Neuronal stem cell (in vitro differentiated cells): Measurements from ENCODE around the gene KCTD15.
A peak's percentile ranks its signal among the peaks of the same experiment; 100 is the strongest.

Experiments
- DNase-seq: peaks from one replicate; pipeline ENCODE4 v3.0.0-alpha.2; 2013; ENCODE audit warnings: low spot score
- H2AFZ ChIP-seq: one replicate; pipeline ENCODE4 v1.6.1; 2013; ENCODE audit warnings: mild to moderate bottlenecking, low read length, inconsistent platforms
- H2AK5ac ChIP-seq: 2 replicates; pipeline ENCODE4 v1.6.1; 2013; ENCODE audit warnings: low read depth, mild to moderate bottlenecking, inconsistent platforms, low read length, moderate library complexity, mixed read lengths
- H2BK120ac ChIP-seq: 2 replicates; pipeline ENCODE4 v1.6.1; 2013; ENCODE audit warnings: low read depth, mild to moderate bottlenecking, inconsistent platforms, low read length, moderate library complexity, mixed read lengths
- H2BK12ac ChIP-seq: one replicate; pipeline ENCODE4 v1.6.1; 2013; ENCODE audit warnings: low read length, inconsistent platforms
- H2BK15ac ChIP-seq: 2 replicates; pipeline ENCODE4 v1.6.1; 2013; ENCODE audit warnings: mild to moderate bottlenecking, low read length, inconsistent platforms, mixed read lengths
- H2BK5ac ChIP-seq: one replicate; pipeline ENCODE4 v1.6.1; 2013; ENCODE audit warnings: inconsistent platforms, mild to moderate bottlenecking, low read length, moderate library complexity
- H3K14ac ChIP-seq: one replicate; pipeline ENCODE4 v1.6.1; 2013; ENCODE audit warnings: low read length, inconsistent platforms
- H3K18ac ChIP-seq: 2 replicates; pipeline ENCODE4 v1.6.1; 2013; ENCODE audit warnings: low read length, inconsistent platforms
- H3K23ac ChIP-seq: 2 replicates; pipeline ENCODE4 v1.6.1; 2013; ENCODE audit warnings: low read depth, mild to moderate bottlenecking, mixed read lengths, low read length, inconsistent platforms; ENCODE audit not compliant: poor library complexity
- H3K27ac ChIP-seq: replicated peaks from 3 replicates; pipeline ENCODE4 v1.5.1; 2013; ENCODE audit warnings: low read length, inconsistent platforms
- H3K27me3 ChIP-seq, 3 experiments: 2 replicates each; pipeline ENCODE4 v1.6.1; 2013; ENCODE audit warnings: low read length in 3 of 3, mild to moderate bottlenecking in 2 of 3, inconsistent platforms in 1 of 3, low read depth in 1 of 3, mixed read lengths in 1 of 3, moderate library complexity in 1 of 3; ENCODE audit not compliant: control insufficient read depth in 3 of 3, insufficient read depth in 3 of 3
- H3K36me3 ChIP-seq, 2 donors: replicated peaks in 1 of 2; 2 replicates each; pipeline ENCODE4 v1.6.1; 2013; ENCODE audit warnings: low read length in 2 of 2; ENCODE audit not compliant: control insufficient read depth in 2 of 2, insufficient read depth in 2 of 2
- H3K4ac ChIP-seq: 2 replicates; pipeline ENCODE4 v1.6.1; 2013; ENCODE audit warnings: inconsistent platforms, mild to moderate bottlenecking, low read length, moderate library complexity
- H3K4me1 ChIP-seq, 2 donors: 1 replicate in 1 of 2; 2 replicates in 1 of 2; pipeline ENCODE4 v1.6.1; 2013; ENCODE audit warnings: low read length in 2 of 2, low read depth in 1 of 2; ENCODE audit not compliant: control insufficient read depth in 2 of 2, insufficient read depth in 1 of 2
- H3K4me2 ChIP-seq: one replicate; pipeline ENCODE4 v1.6.1; 2013; ENCODE audit warnings: mild to moderate bottlenecking, low read length, inconsistent platforms; ENCODE audit not compliant: insufficient read depth, poor library complexity, severe bottlenecking
- H3K4me3 ChIP-seq, 2 donors: 2 replicates each; pipeline ENCODE4 v1.5.1; 2013; ENCODE audit warnings: low read length in 2 of 2, mild to moderate bottlenecking in 2 of 2, inconsistent platforms in 1 of 2, moderate library complexity in 1 of 2
- H3K79me1 ChIP-seq: one replicate; pipeline ENCODE4 v1.6.1; 2013; ENCODE audit warnings: low read depth, mild to moderate bottlenecking, inconsistent platforms, low read length, moderate library complexity
- H3K9ac ChIP-seq: one replicate; pipeline ENCODE4 v1.6.1; 2013; ENCODE audit warnings: mild to moderate bottlenecking, low read depth, low read length, inconsistent platforms; ENCODE audit not compliant: poor library complexity
- H3K9me3 ChIP-seq, 2 donors: replicated peaks in 1 of 2; 2 replicates each; pipeline versions ENCODE3 to v1.6.1; 2013; ENCODE audit warnings: low read length in 2 of 2, mild to moderate bottlenecking in 2 of 2, inconsistent platforms in 1 of 2, low read depth in 1 of 2, mixed read lengths in 1 of 2, moderate library complexity in 1 of 2; ENCODE audit not compliant: control insufficient read depth in 2 of 2, insufficient read depth in 1 of 2
- H4K8ac ChIP-seq: one replicate; pipeline ENCODE4 v1.6.1; 2013; ENCODE audit warnings: low read depth, mild to moderate bottlenecking, inconsistent platforms, low read length, moderate library complexity
- H4K91ac ChIP-seq: one replicate; pipeline ENCODE4 v1.6.1; 2013; ENCODE audit warnings: low read length, low read depth, mild to moderate bottlenecking, inconsistent platforms; ENCODE audit not compliant: poor library complexity
- WGBS, 2 donors: extraction: QIAGEN DNeasy Blood & Tissue Kit; methylation state at CpG; one replicate each; pipeline ENCODE4 v1.1.7; 2013; ENCODE audit warnings: missing lambda C conversion rate in 2 of 2, mixed read lengths in 1 of 2; ENCODE audit not compliant: insufficient read length in 2 of 2, insufficient replicate concordance in 1 of 2; ENCODE audit errors: extremely low coverage in 2 of 2; 5-methylcytosine and 5-hydroxymethylcytosine counted together

Gene KCTD15

DNA sequence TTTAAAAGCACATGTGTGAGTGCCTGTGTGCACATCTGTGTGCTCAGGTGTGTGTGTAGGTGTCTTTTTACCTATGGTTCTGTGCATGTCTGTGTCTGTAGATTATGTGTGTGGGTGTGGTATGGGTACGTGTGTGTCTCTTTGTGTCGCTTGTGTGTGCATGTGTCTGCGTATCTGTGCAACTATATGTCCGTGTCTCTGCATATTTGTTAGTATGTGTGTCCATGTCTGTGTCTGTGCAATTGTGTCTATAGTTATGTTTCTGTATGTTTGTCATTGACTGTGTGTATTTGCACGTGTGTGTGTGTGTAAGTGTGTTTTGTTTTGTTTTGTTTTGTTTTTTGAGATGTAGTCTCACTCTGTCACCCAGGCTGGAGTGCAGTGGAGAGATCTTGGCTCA, 7.3 kb upstream of the KCTD15 start:
- no peak for DNase-seq
- Histone ChIP-seq H3K36me3 (no peaks in the 10 kb centered on the region), H3K4me3 (no peak overlapping the region), H3K9ac (no peak overlapping the region), H3K4me2 (no peak overlapping the region), H2BK120ac (no peak overlapping the region), H3K9me3 (no peaks in the 10 kb centered on the region), H2AFZ (no peak overlapping the region), H2BK15ac (no peak overlapping the region), H3K27me3 (peaks cover 0 to 29% (median 0%) of the 10 kb centered on the region in 3 experiments), H2BK5ac (no peak overlapping the region), H3K4ac (no peak overlapping the region), H3K23ac (no peak overlapping the region), H4K8ac (no peak overlapping the region), H3K14ac (no peak overlapping the region), H2AK5ac (no peak overlapping the region), H3K4me1 (peaks cover 4% of the 10 kb centered on the region in 2 donors), H3K18ac (no peak overlapping the region), H4K91ac (no peak overlapping the region), H3K79me1 (no peaks in the 10 kb centered on the region), H2BK12ac (no peak overlapping the region), H3K27ac (no peak overlapping the region)
- no CpG with 5 or more reads among the region's 5 CpGs for WGBS, 2 donors

DNA sequence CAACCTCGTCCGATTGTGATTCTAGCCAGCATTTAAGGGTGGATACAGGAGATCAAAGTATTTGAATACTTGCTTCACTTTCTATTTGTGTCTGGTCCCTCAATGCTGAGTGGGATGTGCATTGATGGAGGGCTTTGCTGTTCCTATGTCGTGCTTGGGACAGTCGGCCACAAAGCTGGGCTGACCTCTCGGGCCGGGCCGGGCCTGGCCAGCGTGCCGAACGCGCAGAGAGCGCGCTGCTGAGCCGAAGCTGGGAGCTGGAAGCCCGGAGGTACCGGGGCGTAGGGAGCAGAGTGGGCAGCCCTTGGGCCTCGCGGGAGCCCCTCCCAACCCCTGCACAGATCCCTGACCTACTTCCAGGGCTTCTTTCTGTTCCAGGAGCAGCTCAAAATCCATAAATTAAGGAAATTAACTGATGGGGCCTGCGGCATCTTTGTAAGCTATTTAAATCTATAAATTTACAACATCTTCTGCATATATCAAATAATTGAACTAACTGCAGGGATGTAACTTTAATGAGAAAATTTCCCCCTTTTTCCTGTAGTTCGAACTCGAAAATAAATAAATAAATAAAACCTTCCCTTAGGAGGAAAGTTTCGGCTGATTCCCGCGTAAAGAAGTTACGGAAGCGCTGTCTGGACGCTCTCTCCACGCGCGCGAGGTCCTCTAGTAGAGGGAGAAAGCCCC, 1.8 kb upstream of the KCTD15 start:
- Histone ChIP-seq H3K18ac (peak overlapping the region; percentile 90), H2BK12ac (no peak overlapping the region), H3K4me3 (peak overlapping the region; percentile 72), H3K23ac (peak overlapping the region; percentile 93), H3K4me2 (peak overlapping the region; percentile 82), H2BK120ac (no peak overlapping the region), H2AK5ac (peak overlapping the region; percentile 63), H3K36me3 (peaks cover 2 to 14% of the 10 kb centered on the region in 2 donors), H2BK5ac (no peak overlapping the region), H3K4ac (no peak overlapping the region), H3K9me3 (no peaks in the 10 kb centered on the region), H4K91ac (no peak overlapping the region), H2BK15ac (peak overlapping the region; percentile 74), H3K9ac (peak overlapping the region; percentile 21), H3K27ac (peak overlapping the region; percentile 97), H3K14ac (no peak overlapping the region), H2AFZ (peak overlapping the region; percentile 91), H4K8ac (no peak overlapping the region), H3K27me3 (peaks cover 0 to 4% (median 0%) of the 10 kb centered on the region in 3 experiments), H3K79me1 (peaks cover 2% of the 10 kb centered on the region), H3K4me1 (peaks cover 10 to 15% of the 10 kb centered on the region in 2 donors)
- WGBS, 2 donors, result no CpG with 5 or more reads among the region's 32 CpGs
- DNase-seq, result peak; percentile 26

DNA sequence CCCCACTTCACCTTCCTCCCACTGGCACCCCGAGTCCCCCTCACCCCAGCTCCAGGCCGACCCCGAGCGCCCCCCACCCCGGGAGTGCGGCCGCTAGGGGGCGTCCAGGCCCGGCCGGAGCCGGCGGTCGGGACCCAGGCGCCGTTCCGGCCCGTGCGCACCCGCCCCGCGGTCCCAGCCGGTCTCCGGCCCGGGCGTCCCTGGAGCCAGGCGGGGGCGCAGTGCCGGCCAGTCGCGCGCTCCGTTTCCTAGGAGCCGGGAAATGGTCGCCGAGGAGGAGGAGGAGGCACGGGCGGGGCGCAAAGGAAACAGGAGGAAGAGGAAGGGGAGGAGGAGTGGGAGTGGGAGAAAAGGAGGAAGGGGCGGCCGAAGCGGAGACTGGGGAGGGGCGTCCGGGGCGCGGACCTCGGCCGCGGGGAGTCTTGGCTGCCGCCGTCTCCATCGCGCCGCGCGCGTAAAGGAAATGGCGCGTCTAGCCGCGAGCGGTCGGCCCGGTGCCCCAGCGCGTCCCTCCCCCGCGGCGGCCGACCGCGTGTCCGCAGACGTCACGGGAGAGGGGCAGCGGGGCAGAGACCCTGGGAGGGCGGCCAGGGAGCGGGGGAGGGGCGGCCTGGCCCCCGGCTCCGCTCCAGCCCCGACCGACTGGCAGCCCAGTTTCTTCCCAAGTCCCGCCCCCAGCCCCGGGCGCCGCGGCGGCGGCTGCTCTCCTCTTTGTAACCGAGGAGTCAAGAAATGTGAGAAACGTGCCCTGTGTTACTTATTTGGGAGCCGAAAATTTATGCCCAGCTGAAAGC, 1.1 kb upstream of the KCTD15 start:
- Histone ChIP-seq H3K36me3 (peaks cover 7 to 21% of the 10 kb centered on the region in 2 donors), H3K9me3 (no peaks in the 10 kb centered on the region), H2BK120ac (peak overlapping the region; percentile 67), H3K18ac (peak overlapping the region; percentile 93), H2BK5ac (peak overlapping the region; percentile 98), H2AK5ac (no peak overlapping the region), H2BK12ac (no peak overlapping the region), H3K4ac (no peak overlapping the region), H3K14ac (no peak overlapping the region), H3K23ac (peak overlapping the region; percentile 93), H2AFZ (peak overlapping the region; percentile 91), H4K91ac (no peak overlapping the region), H3K9ac (peak overlapping the region; percentile 95), H3K4me3 (peak overlapping the region; percentile 72 to 89), H4K8ac (no peak overlapping the region), H3K4me2 (peak overlapping the region; percentile 82), H3K4me1 (peaks cover 10 to 15% of the 10 kb centered on the region in 2 donors), H3K27me3 (peaks cover 0 to 4% (median 0%) of the 10 kb centered on the region in 3 experiments), H3K79me1 (peaks cover 3% of the 10 kb centered on the region), H2BK15ac (peak overlapping the region; percentile 72), H3K27ac (peak overlapping the region; percentile 97)
- no CpG with 5 or more reads among the region's 92 CpGs for WGBS, 2 donors
- DNase-seq, result peak; percentile 88
